ENCODE data around the gene HGD. TPM values are rescaled to one million over a fixed set of nuclear protein-coding genes. Genes with fewer than 3 reads are reported as not detected.

Gene HGD
- total RNA-seq, 2 donors from 2014 or later, result 47.1 to 104 TPM

GRCh38 chr3:120602682-120603081, 79.4 kb downstream of the HGD start:
- H3K4me3 ChIP-seq, result no peak overlapping the region
- no peaks in the 10 kb centered on the region for H3K9me3 ChIP-seq
- intact Hi-C loops (cut with DNase I), result no loop called here
- no peak for DNase-seq (ENCODE audit: low spot score)
- no peak overlapping the region for H3K27ac ChIP-seq
- WGBS, result 89% methylated on average over 2 of the region's 2 CpGs
- H3K4me1 ChIP-seq (replicated peaks), result no peaks in the 10 kb centered on the region
- no peaks in the 10 kb centered on the region for H3K27me3 ChIP-seq (replicated peaks; ENCODE audit: insufficient read depth)
- peaks cover 0 to 5% of the 10 kb centered on the region in 2 donors for H3K36me3 ChIP-seq
- no peak for TF ChIP-seq POLR2A (IDR thresholded peaks at IDR 0.05)
- TF ChIP-seq, protein P1, sequence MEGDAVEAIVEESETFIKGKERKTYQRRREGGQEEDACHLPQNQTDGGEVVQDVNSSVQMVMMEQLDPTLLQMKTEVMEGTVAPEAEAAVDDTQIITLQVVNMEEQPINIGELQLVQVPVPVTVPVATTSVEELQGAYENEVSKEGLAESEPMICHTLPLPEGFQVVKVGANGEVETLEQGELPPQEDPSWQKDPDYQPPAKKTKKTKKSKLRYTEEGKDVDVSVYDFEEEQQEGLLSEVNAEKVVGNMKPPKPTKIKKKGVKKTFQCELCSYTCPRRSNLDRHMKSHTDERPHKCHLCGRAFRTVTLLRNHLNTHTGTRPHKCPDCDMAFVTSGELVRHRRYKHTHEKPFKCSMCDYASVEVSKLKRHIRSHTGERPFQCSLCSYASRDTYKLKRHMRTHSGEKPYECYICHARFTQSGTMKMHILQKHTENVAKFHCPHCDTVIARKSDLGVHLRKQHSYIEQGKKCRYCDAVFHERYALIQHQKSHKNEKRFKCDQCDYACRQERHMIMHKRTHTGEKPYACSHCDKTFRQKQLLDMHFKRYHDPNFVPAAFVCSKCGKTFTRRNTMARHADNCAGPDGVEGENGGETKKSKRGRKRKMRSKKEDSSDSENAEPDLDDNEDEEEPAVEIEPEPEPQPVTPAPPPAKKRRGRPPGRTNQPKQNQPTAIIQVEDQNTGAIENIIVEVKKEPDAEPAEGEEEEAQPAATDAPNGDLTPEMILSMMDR (IDR thresholded peaks at IDR 0.05), result no peak
- TF ChIP-seq POLR2AphosphoS5 (IDR thresholded peaks at IDR 0.05), result no peak

DNA sequence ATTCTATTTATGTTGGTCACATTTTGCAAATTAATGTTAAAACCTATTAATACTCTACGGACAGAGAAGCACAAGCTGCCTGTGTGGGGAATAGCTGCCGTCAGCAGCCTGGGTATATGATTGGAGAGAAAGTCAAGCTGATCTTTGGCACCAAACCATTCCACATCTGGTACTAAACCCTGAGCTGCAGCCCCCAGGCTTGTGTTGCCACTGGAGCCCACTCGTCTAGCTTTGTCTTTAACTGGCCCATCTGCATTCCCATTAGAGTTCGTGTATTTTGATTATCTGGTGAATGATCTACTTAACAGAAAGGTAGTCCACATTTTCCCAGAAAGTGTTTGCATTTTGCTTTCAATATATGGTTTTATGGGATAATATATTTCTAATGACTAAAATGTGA, 80.5 kb downstream of the HGD start:
- DNase-seq (ENCODE audit: low spot score), result no peak
- intact Hi-C loops (cut with DNase I), result no loop called here

GRCh38 chr3:120599211-120599610, 82.8 kb downstream of the HGD start:
- Histone ChIP-seq H3K9me3 (no peaks in the 10 kb centered on the region), H3K27me3 (replicated peaks; ENCODE audit: insufficient read depth) (no peaks in the 10 kb centered on the region), H3K27ac (no peak overlapping the region), H3K4me1 (replicated peaks) (no peaks in the 10 kb centered on the region), H3K4me3 (no peak overlapping the region), H3K36me3 (peaks cover 0 to 5% of the 10 kb centered on the region in 2 donors)
- WGBS, result 67% methylated on average over 3 of the region's 3 CpGs
- intact Hi-C loops (cut with DNase I), result loop anchor here (10.0 kb wide), 1 partner anchor 146 kb away; the partner anchor contains the start of genes GTF2E1 and RABL3
- TF ChIP-seq POLR2AphosphoS5 (IDR thresholded peaks at IDR 0.05) (no peak), POLR2A (IDR thresholded peaks at IDR 0.05) (no peak)
- TF ChIP-seq, protein P1 (IDR thresholded peaks at IDR 0.05), result no peak
- DNase-seq (ENCODE audit: low spot score), result no peak

More for the DNA sequence above, 80.5 kb downstream of the HGD start:
- 36% methylated on average over 4 of the region's 4 CpGs for WGBS
- Histone ChIP-seq H3K4me1 (replicated peaks) (no peaks in the 10 kb centered on the region), H3K36me3 (peaks cover 0 to 5% of the 10 kb centered on the region in 2 donors), H3K27ac (no peak overlapping the region), H3K27me3 (replicated peaks; ENCODE audit: insufficient read depth) (no peaks in the 10 kb centered on the region), H3K4me3 (no peak overlapping the region), H3K9me3 (no peaks in the 10 kb centered on the region)
- TF ChIP-seq POLR2AphosphoS5 (IDR thresholded peaks at IDR 0.05) (no peak), POLR2A (IDR thresholded peaks at IDR 0.05) (no peak)
- TF ChIP-seq, protein P1 (IDR thresholded peaks at IDR 0.05), result no peak

- Histone ChIP-seq H3K4me1 (replicated peaks) (no peaks in the 10 kb centered on the region), H3K27me3 (replicated peaks; ENCODE audit: insufficient read depth) (no peaks in the 10 kb centered on the region), H3K27ac (no peak overlapping the region), H3K36me3 (peaks cover 0 to 5% of the 10 kb centered on the region in 2 donors), H3K4me3 (peak overlapping the region; percentile 63 to 69), H3K9me3 (no peaks in the 10 kb centered on the region)
- DNase-seq (ENCODE audit: low spot score), result no peak
- TF ChIP-seq POLR2A (IDR thresholded peaks at IDR 0.05) (no peak), POLR2AphosphoS5 (IDR thresholded peaks at IDR 0.05) (no peak)
- TF ChIP-seq, protein P1 (IDR thresholded peaks at IDR 0.05), result no peak
- WGBS, result 18% methylated on average over 1 of the region's 1 CpG
- intact Hi-C loops (cut with DNase I), result loop anchor here (10.0 kb wide), 1 partner anchor 147 kb away; the partner anchor contains the start of genes GTF2E1 and RABL3
These were observed 84.5 kb downstream of the HGD start for GRCh38 chr3:120597445-120598049.

- TF ChIP-seq POLR2A (IDR thresholded peaks at IDR 0.05), result no peak
- TF ChIP-seq POLR2AphosphoS5 (IDR thresholded peaks at IDR 0.05), result no peak
- TF ChIP-seq, protein P1 (IDR thresholded peaks at IDR 0.05), result no peak
- H3K27ac ChIP-seq, result peak overlapping the region; percentile 82 to 86
- 29% methylated on average over 3 of the region's 3 CpGs for WGBS
- peaks cover 0 to 4% of the 10 kb centered on the region in 2 donors for H3K36me3 ChIP-seq
- no peak for DNase-seq (ENCODE audit: low spot score)
- intact Hi-C loops (cut with DNase I), result loop anchor here (10.0 kb wide), 1 partner anchor 148 kb away; the partner anchor contains the start of genes GTF2E1 and RABL3
- no peaks in the 10 kb centered on the region for H3K27me3 ChIP-seq (replicated peaks; ENCODE audit: insufficient read depth)
- H3K9me3 ChIP-seq, result no peaks in the 10 kb centered on the region
- no peaks in the 10 kb centered on the region for H3K4me1 ChIP-seq (replicated peaks)
- H3K4me3 ChIP-seq, result peak overlapping the region; percentile 63 to 69
These were observed 85.2 kb downstream of the HGD start for GRCh38 chr3:120596853-120597223.
